Right forelimb (tissue), 1 donor: ENCODE measurements around the gene KYAT1.

Source experiments
- DNase-seq: peaks from one replicate; pipeline ENCODE4 v3.0.0-alpha.2; 2018

Gene KYAT1

DNA sequence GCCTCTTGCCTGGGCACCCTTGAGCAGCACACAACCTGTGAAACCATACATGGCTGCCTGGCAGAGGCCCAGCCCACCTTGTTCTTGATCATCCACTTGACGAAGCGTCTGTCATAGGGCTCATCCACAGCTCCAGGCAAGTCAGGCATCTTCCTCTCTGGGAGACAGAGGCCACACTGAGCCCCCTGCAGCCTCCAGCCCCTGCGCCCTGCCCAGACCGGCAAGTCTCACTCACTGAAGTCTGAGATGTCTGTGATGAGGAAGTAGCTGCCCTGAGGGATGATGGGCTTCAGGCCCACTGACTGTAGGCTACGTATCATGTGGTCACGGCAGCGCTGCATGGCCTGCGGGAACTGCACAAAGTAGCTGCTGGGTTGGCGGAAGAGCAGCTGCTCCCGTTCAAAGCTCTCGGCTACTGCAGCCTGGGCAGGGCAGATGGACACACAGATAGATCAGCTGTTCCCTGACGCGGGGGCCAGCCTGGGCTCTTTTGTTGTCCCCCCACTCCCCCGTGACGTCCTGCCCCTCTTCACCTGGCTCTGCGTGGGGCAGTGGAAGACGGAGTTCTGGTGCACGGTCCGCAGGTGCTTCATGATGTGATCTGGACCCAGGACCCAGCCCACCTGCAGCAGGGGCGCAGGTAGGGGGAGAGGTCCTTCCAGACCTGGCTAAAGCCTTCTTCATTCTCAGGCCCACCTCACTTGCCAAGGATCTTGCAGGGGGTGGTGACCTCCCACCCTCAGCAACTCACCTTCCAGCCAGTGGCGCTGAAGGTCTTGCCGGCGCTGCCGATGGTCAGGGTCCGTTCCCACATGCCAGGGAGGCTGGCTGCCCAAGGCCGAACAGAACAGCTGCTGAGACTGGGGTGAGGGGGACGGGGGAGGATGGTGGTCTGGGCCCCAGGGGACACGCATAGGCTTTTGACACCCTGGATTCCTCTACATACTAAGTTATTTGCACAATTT, 46.2 kb downstream of the KYAT1 start:
- DNase-seq: no peak

DNA sequence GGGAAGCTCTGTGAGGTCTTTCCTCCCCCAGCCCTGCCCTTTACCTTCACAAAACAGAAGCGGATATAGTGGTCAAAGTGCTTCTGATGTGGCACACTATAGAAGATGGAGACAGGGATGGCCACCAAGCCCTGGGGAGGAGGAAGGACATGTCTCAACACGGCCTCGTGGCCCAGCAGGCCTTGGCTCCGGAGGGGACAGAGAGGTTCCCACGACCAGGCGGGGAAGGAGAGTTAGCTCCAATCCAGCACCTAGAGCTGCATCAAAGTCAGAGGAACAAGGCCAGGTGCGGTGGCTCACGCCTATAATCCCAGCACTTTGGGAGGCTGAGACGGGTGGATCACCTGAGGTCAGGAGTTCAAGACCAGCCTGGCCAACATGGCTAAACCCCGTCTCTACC, 48.1 kb downstream of the KYAT1 start:
- no peak for DNase-seq

DNA sequence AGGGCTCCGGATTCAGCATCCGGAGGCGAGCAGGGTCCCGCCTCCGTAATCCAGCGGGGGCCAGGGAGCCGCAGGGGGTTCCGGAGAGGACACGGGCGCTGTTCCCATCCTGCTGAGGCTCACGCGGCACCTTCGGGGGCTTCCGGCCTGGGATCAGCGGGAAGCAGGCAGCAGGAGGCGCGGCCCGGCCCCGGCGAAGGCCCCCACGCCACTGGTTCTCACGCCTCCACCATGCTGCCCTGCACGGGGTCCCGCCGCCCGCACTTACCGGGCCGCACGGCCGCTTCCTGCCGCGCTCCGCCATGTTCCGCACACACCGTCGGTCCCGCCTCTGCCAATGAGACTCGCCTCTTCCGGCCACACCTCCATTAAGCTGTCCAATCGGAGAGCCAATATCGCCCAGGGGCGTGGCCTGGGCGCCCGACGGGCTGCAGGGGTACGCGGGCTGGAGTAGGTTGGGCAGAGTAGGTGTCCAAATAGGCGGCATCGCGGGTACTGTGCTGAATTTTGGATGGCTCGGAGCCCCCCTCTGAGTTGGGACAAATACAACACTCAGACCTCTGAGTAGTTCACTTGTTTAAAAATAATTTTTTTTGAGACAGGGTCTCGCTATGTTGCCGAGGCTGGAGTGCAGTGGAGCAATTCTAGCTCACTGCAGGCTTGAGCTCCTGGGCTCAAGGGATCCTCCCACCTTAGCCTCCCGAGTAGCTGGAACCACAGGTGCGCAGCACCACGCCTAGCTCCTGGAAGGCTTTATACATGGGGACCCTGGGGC, 52.1 kb downstream of the KYAT1 start, which contains the start of gene SPOUT1:
Gene SPOUT1, minus strand, starts transcription at position 318 of the 775 bp plus-strand sequence. Its CDS starts 14 bp downstream, at position 304.
- DNase-seq: peak; percentile 95

DNA sequence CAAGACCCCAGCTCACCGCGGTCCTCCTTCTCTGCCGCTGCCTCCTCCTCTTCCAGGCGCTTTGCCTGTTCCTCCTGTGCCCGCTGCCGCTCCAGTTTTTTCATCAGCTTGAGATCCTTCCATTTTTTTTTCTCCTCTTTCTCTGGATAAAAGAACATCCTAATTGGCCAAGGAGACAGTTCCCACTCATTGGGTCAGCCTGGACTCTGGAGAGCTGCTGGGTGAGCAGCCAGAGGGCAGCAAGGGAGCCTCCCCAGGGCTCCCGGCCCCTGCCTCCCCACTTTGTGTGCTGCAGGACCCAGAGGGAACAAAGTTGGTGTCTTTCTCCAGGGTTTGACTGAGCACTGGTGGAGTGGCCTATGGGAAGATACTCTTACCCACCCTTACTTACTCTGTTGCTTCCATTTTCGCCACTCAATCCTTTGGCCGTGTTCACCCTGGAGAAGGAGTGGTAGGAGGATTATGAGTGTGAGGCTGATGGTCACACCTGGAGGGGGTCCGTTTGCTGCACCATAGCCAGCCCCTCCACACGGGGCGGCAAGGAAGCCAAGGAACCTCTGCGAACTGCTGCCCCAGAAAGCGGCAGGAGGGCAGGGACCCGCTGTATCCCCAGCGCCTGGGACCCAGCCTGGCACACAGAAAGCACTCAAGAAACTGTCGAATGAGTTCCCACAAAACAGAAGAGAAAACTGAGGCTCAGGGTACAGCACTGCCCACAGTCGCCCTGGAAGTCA, 52.9 kb downstream of the KYAT1 start:
- no peak for DNase-seq

DNA sequence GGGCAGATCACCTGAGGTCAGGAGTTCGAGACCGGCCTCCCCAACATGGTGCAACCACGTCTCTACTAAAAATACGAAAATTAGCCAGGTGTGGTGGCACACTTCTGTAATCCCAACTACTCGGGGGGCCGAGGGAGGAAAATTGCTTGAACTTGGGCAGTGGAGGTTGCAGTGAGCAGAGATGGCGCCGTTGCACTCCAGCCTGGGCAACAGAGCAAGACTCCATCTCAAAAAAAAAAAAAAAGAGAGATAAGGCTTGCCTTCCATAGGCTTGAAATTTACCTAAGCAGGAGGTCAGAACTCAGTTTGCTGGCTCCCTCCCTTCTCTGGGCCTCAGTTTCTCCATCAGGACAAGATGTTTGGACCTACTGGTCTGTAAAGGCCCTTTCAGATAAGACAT, 53.5 kb downstream of the KYAT1 start:
- no peak for DNase-seq

DNA sequence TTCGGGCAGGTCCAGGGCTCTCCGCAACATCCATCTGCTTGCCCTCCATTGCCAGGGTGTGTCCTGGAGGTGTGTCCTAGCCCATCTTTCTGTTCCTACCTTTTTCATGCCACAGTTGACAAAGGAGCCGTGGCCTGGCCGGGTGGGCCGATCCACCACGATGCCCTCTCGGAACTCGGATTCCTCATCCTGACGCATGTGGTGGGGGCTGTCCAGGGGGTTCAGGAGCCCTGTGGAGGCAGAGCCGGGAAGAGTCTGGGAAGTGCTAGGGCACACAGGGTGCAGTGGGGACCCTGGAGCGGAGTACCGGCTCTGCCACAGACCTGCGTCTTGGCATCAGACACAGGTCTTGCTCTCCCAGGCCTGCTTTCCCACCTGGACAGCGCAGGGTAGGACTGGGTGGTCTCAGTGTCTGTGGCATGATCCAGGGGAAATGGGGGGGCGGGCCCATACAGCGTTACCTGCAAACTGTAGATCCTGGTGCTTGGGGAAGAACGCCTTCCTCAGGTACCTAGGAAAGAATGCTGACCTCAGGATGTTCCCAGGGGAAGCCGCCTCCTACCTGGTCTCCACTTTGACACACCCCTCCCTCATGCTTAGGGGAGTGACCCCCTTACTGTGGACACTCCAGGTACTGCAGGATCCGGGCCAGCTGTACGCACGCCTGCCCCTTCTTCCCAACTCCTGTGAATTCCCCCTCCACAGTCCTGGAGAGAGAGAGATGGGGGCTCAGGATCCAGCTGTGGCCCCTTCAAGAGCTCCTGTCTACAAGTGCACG, 55.6 kb downstream of the KYAT1 start:
- DNase-seq: no peak

DNA sequence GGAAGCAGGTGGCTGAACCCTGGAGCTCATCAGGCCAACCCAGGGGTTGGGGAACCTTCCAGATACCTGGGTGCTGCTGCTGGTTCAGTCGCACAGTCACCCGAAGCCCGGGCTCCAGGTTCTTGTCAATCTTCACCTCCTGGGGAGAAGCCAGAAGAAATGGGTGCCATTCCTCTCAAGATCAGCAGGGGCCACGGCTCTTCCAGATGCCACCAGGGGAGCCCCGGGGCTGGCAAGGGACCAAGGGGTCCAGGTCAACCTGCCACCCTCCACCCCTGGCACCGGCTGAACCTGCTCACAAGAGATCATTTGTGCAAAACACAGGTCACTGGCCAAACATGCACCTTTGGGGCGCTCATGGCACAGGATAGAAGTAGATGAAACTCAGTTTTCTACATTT, 56.8 kb downstream of the KYAT1 start:
- no peak for DNase-seq

DNA sequence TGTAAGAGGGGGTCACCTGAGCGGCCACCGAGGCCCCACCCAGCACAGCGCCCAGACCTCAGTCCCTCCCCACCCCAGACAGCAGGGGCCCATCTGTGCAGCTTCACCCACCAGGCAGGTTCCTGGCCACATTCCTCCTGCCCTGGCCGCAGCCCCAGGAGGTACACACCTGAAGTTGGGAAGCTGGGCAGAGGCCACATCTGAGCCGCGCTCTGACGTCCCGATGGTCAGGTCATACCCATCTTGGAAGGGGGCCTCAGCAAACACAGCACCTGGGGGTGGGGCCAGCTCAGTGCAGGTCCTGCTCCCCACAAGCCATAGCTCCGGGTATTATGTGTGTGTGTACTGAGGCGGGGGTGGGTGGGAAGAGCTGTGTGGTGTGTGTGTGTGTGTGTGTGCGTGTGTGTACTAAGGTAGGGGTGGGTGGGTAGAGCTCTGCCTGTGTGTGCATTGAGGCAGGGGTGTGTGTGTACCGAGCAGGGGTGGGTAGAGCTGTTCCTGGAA, 57.8 kb downstream of the KYAT1 start:
- DNase-seq: no peak

DNA sequence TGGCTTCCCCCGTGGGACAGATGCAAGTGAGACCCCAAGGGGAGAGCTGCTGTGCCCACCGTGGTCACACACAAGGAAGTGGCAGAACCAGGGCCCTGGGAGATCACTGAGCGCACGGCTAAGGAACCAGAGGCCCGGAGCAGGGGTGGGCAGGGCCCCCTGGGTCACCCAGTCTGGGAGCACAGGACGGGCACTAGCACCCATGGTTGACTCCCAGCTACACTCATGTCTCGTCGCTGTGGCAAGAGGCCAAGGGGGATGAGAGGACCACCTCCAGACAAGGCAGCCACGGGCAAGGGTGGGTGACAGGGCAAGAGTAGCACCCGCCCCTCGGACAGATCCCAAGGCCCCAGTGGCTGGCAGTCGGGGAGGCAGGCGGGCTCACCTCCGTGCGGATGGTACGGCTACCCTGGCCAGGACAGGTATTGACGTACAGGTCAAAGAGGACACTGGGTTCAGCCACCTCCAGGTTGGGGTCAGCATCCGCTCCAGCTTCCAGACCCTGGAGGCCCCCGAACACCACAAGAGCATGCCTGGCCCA, 58.3 kb downstream of the KYAT1 start:
- DNase-seq: no peak

DNA sequence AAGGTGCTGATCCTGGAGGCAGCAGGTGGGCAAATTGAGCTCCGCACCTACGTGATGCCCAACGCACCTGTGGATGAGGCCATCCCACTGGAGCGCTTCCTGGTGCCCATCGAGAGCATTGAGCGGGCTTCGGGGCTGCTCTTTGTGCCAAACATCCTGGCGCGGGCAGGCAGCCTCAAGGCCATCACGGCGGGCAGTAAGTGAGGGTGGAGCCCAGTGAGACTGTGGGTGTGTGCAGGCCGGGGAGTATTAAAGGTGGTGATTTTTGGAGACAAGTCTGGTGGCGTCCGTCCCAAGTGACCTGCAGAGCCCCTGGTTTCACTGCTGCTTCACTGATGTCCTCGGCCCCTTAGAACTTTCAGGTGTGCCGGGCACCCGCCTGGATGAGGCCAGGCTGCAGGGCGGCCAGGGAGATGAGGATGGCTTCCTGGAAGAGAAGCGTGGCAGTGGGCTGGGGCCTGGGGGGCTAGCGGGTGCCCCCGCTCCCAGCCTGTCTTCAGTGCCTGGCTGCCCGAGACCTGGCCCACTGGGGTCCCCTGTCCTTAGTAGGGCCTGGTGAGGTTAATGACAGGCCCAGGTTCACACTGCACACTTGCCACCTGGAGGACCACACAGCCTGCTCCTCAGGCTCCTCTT, 59.2 kb downstream of the KYAT1 start:
- no peak for DNase-seq

DNA sequence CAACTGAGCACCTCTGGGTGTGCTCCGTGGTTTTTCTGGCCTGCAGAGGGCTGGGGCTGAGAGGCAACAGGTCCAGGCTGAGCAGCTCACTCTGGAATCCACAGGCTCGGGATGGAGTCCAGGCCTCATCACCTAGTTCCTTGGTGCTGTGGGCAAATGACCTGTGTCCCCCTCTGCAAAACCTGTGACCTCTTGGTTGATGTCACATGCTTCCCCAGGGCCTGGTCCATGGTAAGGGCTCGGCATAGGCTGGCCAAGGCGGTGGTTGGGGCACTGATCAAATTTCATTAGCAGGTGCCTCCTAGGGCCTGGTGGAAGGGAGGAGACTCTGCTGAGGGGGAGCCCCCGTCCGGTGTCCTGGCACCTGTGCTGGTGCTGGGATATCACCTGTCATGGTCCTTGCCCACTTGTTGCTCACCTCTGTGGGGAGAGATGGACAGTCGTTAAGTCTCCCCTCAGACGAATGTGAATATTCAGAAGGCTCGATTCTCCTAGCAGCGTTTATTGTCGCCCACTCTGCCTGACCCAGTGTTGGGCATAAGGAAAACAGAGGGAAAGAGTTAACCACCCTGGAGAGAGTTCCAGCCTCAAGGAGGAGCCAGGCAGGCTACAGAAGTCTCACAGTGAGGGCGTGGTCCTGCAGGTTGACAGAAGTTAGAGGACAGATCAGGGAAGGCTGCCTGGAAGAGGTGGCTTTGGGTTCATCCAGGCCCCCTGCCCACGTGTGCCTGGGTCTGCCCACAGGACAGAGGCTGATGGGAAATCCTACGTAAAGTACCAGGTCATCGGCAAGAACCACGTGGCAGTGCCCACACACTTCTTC, 60.0 kb downstream of the KYAT1 start:
- no peak for DNase-seq

DNA sequence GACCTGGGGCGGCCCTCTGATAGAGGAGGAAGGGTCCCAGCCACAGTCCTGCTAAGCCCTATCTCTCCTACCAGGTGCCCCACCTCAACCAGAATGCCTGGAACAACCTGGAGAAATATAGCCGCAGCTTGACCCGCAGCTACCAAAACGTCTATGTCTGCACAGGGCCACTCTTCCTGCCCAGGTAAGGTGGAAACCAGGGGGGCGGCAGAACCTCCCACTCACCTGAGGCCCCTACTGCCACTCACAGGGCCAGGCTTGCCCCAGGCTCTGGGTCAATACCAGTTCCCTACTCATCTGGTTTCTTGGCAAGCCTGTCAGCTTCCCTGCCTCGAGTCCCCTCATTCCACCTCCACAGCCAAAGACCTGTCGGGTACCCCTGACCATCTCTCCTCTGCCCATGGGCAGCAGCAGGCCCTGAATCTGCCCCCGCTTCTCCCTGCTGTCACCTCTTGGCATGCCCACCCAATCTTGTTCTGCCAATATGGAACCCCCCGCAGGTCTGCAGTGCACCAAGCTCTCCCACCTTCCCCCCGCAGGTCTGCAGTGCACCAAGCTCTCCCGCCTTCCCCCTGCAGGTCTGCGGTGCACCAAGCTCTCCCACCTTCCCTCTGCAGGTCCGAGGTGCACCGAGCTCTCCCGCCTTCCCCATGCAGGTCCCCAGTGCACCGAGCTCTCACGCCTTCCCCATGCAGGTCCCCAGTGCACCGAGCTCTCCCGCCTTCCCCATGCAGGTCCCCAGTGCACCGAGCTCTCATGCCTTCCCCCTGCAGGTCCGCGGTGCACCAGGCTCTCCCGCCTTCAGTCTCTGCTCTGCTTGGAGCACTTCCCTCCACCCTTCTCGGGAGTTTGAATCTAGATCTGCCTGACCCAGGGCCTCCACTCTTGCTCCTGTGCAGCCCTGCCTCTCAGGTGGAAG, 60.8 kb downstream of the KYAT1 start:
- DNase-seq: no peak

DNA sequence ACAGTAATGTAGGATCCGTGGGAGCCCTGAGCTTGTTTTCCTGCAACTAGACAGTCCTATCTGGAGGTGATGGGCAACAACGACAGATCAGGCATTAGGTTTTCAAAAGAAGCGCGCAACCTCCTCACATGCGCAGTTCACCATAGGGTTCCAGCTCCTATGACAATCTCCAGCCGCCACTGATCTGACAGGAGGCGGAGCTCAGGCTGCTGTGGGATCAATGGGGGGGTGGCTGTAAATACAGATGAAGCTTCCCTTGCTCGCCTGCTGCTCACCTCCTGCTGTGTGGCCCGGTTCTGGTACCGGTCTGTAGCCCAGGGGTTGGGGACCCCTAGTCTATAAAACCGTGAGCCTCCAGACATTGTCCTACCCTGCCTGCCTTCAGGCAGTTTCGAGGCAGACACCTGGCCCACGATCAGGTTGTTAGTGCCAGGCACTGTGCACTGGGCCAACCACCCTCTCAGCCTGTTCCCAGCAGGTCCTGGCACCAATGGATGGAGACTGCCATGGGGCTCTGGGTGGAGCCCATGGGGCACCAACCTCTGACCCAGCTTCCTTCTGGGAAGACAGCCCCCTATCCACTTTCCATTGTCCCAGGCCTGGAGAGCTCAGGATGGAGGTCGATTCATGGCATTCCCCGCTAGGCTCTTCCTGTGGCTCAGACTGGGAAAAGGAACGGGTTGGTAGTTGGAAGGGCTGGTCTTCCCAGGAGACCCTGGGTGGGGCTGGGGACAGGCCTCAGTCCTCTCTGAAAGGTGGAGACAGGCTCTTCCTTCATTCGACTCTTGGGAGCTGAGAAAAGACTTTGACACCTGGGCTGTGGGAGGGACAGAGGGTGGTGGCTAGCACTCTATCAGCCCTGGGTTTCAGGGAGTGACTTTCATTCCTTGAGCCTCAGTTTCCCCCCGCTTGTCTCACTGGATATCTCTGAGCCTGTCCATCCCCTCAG, 61.8 kb downstream of the KYAT1 start:
- no peak for DNase-seq

DNA sequence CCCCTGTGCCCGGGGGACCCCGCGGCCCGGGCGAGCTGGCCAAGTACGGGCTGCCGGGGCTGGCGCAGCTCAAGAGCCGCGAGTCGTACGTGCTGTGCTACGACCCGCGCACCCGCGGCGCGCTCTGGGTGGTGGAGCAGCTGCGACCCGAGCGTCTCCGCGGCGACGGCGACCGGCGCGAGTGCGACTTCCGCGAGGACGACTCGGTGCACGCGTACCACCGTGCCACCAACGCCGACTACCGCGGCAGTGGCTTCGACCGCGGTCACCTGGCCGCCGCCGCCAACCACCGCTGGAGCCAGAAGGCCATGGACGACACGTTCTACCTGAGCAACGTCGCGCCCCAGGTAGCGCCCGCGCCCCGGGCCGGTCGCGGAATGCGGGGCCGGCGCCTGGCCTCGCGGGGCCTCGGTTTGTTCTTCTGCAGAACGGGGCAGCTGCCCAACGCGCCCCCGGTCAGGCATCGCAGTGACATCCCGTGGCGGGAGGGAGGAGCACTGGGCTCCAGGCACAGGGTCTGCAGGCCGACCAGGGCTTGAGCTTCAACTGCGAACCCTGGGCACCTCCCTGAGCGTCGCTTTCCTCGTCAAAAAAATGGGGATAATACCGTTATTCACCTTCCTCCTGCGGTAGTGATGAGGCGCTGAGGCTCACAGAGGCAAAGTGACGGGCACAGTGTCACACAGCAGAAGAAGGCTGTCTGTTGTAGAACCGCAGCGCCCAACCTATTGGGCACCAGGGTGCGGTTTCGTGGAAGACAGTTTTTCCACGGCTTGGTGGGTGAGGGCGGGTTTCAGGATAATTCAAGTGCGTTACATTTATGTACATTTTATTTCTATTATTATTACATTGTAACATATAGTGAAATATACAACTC, 62.7 kb downstream of the KYAT1 start:
- DNase-seq: no peak

DNA sequence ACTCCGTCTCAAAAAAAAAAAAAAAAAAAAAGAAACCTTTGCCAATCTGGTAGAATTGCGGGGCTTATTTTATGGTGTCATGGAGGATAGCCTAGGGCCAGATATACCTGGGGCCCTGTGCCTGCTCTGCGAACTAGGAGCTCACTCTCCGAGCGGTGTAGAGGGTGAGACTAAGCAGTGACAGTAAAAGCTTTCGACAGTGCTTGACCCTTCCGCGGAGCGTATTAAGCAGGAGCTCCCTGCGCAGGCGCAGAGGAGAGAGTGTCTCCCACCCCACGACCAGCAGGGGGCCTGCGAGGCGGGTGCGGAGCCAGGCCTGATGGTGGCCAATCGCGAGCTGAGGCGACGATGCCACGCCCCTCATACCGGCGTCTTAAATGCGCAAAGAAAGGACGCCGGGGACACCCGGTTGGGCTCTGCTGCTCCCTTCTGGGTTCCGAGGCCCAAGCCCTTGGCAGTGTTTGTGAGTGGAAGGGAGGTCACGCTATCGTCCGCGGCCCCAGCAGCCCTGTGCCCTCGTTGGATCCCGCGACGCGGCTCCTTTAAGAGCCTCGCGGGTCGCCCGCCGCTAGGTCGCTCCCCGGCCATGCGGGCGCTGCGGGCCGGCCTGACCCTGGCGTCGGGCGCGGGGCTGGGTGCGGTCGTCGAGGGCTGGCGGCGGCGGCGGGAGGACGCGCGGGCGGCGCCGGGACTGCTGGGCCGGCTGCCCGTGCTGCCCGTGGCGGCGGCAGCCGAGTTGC, 63.5 kb downstream of the KYAT1 start, which contains the start of gene ENDOG:
Gene ENDOG, plus strand, starts transcription at position 402 of the 740 bp plus-strand sequence. Its CDS starts 185 bp downstream, at position 587.
- peak; percentile 98 for DNase-seq

DNA sequence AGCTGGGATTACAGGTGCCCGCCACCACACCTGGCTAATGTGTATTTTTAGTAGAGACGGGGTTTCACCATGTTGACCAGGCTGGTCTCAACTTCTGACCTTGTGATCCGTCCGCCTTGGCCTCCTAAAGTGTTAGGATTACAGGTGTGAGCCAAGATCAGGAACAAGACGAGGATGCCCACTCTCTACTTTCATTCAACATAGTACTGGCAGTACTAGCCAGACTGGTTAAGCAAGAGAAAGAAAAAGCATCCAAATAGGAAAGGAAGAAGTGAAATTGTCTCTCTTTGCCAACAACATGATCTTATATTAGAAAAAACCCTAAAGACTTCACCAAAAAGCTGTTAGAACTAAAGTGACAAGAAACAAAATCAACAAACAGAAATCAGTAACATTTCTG, 70.9 kb downstream of the KYAT1 start:
- DNase-seq: no peak
